Skeletal muscle tissue (tissue), 4 donors: ENCODE measurements around the gene TAF5. TPM values are rescaled to one million over a fixed set of nuclear protein-coding genes. Genes with fewer than 3 reads are reported as not detected.
"Not testable (repeated sequence)": the region's sequence is repeated elsewhere in the genome, so short reads cannot be mapped to it uniquely, and the experiment has no call there.

Source experiments
- H3K27ac ChIP-seq: one replicate; pipeline ENCODE4 v1.7.0; 2013; ENCODE audit warnings: mild to moderate bottlenecking, low read depth, low read length, inconsistent platforms
- H3K27me3 ChIP-seq, 3 donors: one replicate each; pipeline ENCODE4 v1.7.0; 2013; ENCODE audit warnings: low read length in 3 of 3; ENCODE audit not compliant: control insufficient read depth in 3 of 3, insufficient read depth in 3 of 3
- H3K36me3 ChIP-seq, 3 donors: one replicate each; pipeline ENCODE4 v1.7.0; 2013; ENCODE audit warnings: low read length in 3 of 3; ENCODE audit not compliant: control insufficient read depth in 3 of 3, insufficient read depth in 3 of 3
- H3K4me1 ChIP-seq, 3 donors: one replicate each; pipeline ENCODE4 v1.7.0; 2013; ENCODE audit warnings: low read length in 3 of 3, mild to moderate bottlenecking in 3 of 3; ENCODE audit not compliant: control insufficient read depth in 3 of 3, insufficient read depth in 3 of 3
- H3K4me3 ChIP-seq, 3 donors: one replicate each; pipeline ENCODE4 v1.7.0; 2013; ENCODE audit warnings: low read length in 3 of 3
- H3K9ac ChIP-seq, 3 donors: one replicate each; pipeline ENCODE4 v1.7.0; 2013; ENCODE audit warnings: low read length in 3 of 3, mild to moderate bottlenecking in 3 of 3, moderate library complexity in 2 of 3, low read depth in 1 of 3
- H3K9me3 ChIP-seq, 3 donors: one replicate each; pipeline ENCODE4 v1.7.0; 2013; ENCODE audit warnings: low read length in 3 of 3; ENCODE audit not compliant: control insufficient read depth in 3 of 3
- total RNA-seq: library from RNA; depleted of rRNA; stranded (reverse); fragments of >200 nt; gene quantifications from one replicate; pipeline ENCODE4 v1.2.3, GENCODE V29; 2014
- donor health status: Osteomylitis.

Gene TAF5
- total RNA-seq, 1 donor from 2014 or later = 3.7 TPM

DNA sequence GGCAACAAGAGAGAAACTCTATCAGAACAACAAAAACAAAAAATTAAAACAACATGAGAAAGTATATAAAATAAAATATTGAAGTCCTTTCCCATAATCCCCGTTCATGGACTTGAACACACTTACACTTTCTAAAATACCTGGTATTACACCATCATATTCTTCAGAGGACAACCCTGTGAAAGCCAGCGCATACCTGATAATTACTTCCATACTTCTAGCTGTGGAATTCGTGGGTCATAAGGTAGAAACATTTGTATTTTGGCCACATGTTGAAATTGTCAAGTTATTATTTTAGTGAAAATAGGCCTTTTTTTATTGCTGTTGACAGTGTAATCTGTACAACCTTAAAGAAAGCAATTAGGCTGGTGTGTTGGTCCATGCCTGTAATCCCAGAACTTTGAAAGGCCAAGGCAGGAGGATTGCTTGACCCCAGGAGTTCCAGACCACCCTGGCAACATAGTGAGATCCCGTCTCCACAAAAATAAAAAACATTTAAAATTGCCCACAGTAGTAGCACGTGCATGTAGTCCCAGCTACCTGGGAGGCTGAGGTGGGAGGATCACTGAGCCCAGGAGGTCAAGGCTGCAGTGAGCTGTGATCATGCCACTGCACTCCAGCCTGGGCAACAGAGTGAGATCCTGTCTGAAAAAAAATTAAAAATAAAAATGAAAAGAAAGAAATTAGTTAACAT lies 11.7 kb upstream of the TAF5 start:
- Histone ChIP-seq H3K4me3 (no peak overlapping the region), H3K4me1 (peaks cover 0 to 4% (median 3%) of the 10 kb centered on the region in 3 donors), H3K27me3 (no peaks in the 10 kb centered on the region), H3K9ac (no peak overlapping the region), H3K9me3 (no peaks in the 10 kb centered on the region), H3K27ac (no peak overlapping the region), H3K36me3 (no peaks in the 10 kb centered on the region)

DNA sequence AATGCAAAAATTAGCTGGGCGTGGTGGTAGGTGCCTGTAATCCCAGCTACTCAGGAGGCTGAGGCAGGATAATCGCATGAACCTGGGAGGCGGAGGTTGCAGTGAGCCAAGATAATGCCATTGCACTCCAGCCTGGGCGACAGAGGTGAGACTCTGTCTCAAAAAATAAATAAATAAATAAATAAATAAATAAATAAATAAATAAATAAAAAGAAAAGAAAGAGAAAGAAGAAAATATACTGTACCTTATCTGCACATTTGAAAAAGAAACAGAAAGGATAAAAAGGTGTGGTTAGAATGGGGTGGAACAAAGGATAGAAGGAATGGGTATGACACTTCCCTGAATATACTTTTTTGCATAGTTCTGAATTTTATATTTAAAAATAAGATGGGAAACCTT lies 8.3 kb upstream of the TAF5 start:
- not testable (repeated sequence) for H3K4me1 ChIP-seq, H3K27ac ChIP-seq, H3K9ac ChIP-seq, H3K36me3 ChIP-seq, H3K4me3 ChIP-seq, H3K9me3 ChIP-seq, H3K27me3 ChIP-seq

DNA sequence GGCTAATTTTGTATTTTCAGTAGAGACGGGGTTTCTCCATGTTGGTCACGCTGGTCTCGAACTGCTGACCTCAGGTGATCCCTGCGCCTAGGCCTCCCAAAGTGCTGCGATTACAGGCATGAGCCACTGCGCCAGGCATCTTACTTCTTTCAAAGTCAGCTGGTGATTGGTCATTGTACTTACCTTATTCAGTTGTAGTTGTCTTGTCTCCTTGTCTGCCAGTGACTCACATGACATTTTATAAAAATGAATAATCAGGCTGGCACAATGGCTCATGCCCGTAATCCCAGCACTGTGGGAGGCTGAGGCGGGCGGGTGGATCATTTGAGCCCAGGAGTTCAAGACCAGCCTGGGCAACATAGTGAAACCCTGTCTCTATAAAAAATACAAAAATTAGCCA lies 7.0 kb upstream of the TAF5 start:
- not testable (repeated sequence) for H3K9ac ChIP-seq, H3K4me3 ChIP-seq, H3K27ac ChIP-seq, H3K4me1 ChIP-seq, H3K27me3 ChIP-seq, H3K36me3 ChIP-seq, H3K9me3 ChIP-seq

DNA sequence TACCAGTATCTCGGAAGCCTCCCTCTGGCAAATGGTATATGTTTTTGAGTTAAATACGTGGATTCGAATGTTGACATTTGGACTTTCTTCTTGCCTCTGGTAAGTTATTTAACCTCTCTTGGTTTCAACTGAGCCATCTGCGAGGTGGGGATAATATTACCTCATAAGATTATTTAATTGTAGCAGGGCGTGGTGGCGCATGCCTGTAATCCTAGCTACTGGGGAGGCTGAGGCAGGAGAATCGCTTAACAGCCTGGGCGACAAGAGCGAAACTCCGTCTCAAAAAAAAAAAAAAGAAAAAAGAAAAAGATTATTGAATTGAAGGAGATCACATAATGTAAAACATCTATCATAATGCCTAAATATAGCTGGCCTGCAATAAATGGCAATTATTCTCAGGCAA lies 396 bp upstream of the TAF5 start:
- no peaks in the 10 kb centered on the region for H3K9me3 ChIP-seq
- H3K36me3 ChIP-seq = no peaks in the 10 kb centered on the region
- H3K27ac ChIP-seq = peak overlapping the region; percentile 76
- H3K27me3 ChIP-seq = no peaks in the 10 kb centered on the region
- peak overlapping the region; percentile 84 to 92 (median 91) for H3K9ac ChIP-seq
- H3K4me1 ChIP-seq = peaks cover 5 to 17% (median 12%) of the 10 kb centered on the region in 3 donors
- peak overlapping the region; percentile 65 to 99 (median 89) for H3K4me3 ChIP-seq

DNA sequence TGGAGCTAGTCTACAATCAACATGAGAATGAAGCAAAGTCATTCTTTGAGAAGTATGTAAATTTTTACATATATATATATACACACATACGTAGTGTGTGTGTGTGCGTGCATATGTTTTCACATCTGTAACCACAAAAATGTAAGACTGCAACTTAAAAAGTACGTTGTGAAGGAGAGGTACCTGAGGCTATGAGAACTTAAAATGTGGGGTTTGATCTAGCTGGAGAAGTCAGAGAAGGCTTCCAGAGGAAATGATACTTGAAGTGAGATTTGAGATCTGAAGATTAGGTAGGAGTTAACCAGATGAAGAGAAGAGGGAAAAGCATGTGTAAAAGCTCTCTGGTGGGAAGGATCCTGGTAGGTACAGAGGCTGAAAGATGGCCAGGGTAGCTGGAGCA lies 5.8 kb downstream of the TAF5 start:
- H3K9me3 ChIP-seq = no peaks in the 10 kb centered on the region
- no peaks in the 10 kb centered on the region for H3K27me3 ChIP-seq
- no peak overlapping the region for H3K9ac ChIP-seq
- no peak overlapping the region for H3K27ac ChIP-seq
- peaks cover 5 to 17% (median 12%) of the 10 kb centered on the region in 3 donors for H3K4me1 ChIP-seq
- peaks cover 10 to 33% (median 28%) of the 10 kb centered on the region in 3 donors for H3K36me3 ChIP-seq
- no peak overlapping the region for H3K4me3 ChIP-seq

DNA sequence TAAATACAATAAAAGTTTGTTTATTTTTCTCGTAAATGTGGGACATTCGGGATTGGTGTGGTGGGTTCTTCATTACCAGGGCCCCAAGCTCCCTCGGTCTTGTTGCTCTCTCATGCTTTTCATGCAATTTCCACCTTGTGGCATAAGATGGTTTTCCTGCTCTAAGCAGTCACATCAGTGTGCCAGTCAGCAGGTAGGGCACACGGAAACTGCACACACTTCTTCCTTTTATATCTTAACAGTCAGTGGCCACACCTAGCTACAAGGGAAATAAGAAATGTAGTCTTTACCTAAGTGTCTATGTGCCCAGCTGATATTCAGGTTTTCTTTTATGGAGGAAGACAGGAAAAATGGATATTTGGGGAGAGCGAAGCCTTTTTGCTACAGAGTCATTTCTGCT lies 6.5 kb downstream of the TAF5 start:
- H3K4me3 ChIP-seq = no peak overlapping the region
- no peak overlapping the region for H3K27ac ChIP-seq
- H3K27me3 ChIP-seq = no peaks in the 10 kb centered on the region
- H3K9ac ChIP-seq = no peak overlapping the region
- H3K9me3 ChIP-seq = no peaks in the 10 kb centered on the region
- peaks cover 10 to 36% (median 28%) of the 10 kb centered on the region in 3 donors for H3K36me3 ChIP-seq
- H3K4me1 ChIP-seq = peaks cover 3 to 13% (median 7%) of the 10 kb centered on the region in 3 donors

DNA sequence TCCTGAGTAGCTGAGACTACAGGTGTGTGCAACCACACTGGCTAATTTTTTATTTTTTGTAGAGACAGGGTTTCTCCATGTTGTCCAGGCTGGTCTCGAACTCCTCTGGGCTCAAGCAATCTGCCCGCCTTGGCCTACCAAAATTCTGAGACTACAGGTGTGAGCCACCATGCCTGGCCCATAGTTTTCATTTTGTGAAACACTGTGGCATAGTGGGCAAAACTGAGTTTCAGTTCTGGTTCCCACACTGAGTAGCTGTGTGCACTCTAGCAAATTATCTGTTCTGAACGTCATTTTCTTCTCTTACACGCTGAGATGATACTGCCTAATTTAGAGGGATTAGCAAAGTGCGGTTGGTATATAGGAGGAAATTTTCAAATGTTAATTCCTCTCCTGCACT lies 15.0 kb downstream of the TAF5 start:
- Histone ChIP-seq H3K9me3 (no peaks in the 10 kb centered on the region), H3K4me3 (no peak overlapping the region), H3K27ac (no peak overlapping the region), H3K4me1 (no peaks in the 10 kb centered on the region), H3K9ac (no peak overlapping the region), H3K36me3 (peaks cover 8 to 46% (median 31%) of the 10 kb centered on the region in 3 donors), H3K27me3 (no peaks in the 10 kb centered on the region)

DNA sequence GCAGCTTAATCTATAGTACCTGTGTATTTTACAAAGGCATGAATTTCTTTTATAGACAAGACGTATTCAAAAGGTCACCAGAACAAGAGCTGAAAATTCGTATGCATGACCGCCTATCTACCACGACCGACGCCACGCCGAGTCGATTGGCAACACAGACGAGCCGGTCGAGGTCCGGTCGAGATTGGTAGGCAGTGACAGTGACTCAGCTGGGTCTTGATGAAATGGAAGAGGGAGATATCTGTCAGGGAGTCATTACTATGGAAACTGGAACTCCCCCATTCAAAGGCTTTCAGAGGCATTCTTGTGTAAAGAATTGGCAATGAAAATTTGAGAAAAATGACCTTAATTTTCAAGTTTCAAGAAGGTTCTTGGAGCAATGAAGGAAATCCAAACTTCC lies 26.4 kb downstream of the TAF5 start:
- H3K4me1 ChIP-seq = peaks cover 17 to 37% (median 34%) of the 10 kb centered on the region in 3 donors
- H3K27ac ChIP-seq = no peak overlapping the region
- H3K4me3 ChIP-seq = no peak overlapping the region
- no peaks in the 10 kb centered on the region for H3K27me3 ChIP-seq
- peaks cover 15 to 31% (median 19%) of the 10 kb centered on the region in 3 donors for H3K36me3 ChIP-seq
- H3K9me3 ChIP-seq = no peaks in the 10 kb centered on the region
- no peak overlapping the region for H3K9ac ChIP-seq

DNA sequence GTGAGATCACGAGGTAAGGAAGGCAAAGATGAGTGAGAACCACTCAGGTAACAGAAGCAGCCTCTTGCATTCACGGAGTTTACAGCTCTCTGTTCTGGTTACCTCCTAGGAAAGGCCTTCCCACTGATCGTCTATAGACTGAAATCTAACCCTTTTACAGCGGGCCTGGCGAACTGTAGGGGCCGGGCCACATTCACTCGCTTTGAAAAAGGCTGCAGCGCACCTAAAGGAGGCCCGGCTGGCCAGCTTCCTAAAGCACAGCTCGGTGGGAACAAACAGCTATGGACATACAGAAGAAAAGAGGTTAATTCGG lies 27.9 kb downstream of the TAF5 start:
- H3K9ac ChIP-seq = peak overlapping the region; percentile 91 to 99 (median 98)
- H3K4me1 ChIP-seq = peaks cover 17 to 37% (median 34%) of the 10 kb centered on the region in 3 donors
- H3K27ac ChIP-seq = peak overlapping the region; percentile 89
- H3K36me3 ChIP-seq = peaks cover 22 to 37% (median 24%) of the 10 kb centered on the region in 3 donors
- no peaks in the 10 kb centered on the region for H3K9me3 ChIP-seq
- H3K27me3 ChIP-seq = no peaks in the 10 kb centered on the region
- H3K4me3 ChIP-seq = peak overlapping the region; percentile 92 to 97 (median 95)

DNA sequence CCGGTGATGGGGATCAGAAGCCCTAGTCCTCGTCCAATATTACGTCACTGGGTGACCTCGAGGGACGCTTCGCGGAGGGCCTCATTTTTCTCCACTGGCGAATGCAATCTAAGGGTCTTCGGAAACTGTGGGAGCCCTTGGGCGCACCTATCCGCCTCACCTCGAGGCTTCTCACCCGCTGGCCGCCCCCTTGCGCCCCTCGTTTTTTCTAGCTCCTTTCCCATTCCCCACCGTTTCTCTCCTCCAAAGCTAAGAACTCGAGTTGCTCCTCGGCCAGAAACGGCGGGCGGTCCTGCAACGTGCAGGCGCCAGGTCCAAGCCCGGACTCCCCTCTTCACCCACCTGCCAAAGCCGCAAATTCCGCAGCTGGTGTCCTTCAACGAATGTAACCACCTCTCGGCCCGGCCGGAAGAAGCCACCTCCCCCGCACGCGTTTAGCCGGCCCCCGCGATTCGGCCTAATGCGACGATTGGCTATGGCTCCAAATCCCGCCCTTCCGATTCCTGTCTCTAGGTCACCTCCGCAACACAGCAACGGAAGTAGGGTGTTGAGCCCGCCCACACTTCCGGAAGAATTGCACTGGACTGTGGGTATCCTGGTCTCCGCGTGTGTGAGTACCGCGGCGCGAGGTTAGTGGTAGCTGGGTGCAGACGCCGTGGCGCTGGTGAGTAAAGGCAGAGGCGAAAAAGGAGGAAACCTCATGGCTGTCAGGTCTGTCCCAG lies 28.5 kb downstream of the TAF5 start, which contains the start of the genes ATP5MK and PDCD11:
TSS of gene ATP5MK (minus strand) at position 409 of the 722 bp plus-strand sequence. CDS start 4,018 bp downstream, outside the sequence.
TSS of gene PDCD11 (plus strand) at position 560 of the 722 bp plus-strand sequence. CDS start 1,801 bp downstream, outside the sequence.
- Histone ChIP-seq H3K9ac (peak within 1 kb of the TSS; percentile 91 to 99 (median 98)), H3K4me1 (peaks cover 17 to 37% (median 34%) of the 10 kb centered on the region in 3 donors), H3K27me3 (no peaks in the 10 kb centered on the region), H3K27ac (peak within 1 kb of the TSS; percentile 89), H3K36me3 (peaks cover 24 to 35% (median 27%) of the 10 kb centered on the region in 3 donors), H3K9me3 (no peaks in the 10 kb centered on the region), H3K4me3 (peak within 1 kb of the TSS; percentile 92 to 97 (median 95))
